Ovary (tissue), 9 donors: Measurements from ENCODE around the gene CPSF4. TPM values are rescaled to one million over a fixed set of nuclear protein-coding genes. Genes with fewer than 3 reads are reported as not detected.

Source experiments
- DNase-seq, 5 donors: peaks; one replicate each; pipeline ENCODE4 v3.0.0-alpha.2; 2019 to 2020
- H3K27ac ChIP-seq, 2 donors: fragments of 200-600 bp; one replicate each; pipeline versions ENCODE4 v1.5.1 to v1.8.0; 2019 to 2022
- H3K27me3 ChIP-seq: fragments of 200-600 bp; one replicate; pipeline ENCODE4 v1.8.0; 2022
- H3K36me3 ChIP-seq: fragments of 200-600 bp; sonication (generic); one replicate; pipeline ENCODE4 v1.5.1; 2019
- H3K4me1 ChIP-seq: one replicate; pipeline ENCODE4 v1.8.1; 2013; ENCODE audit warnings: mild to moderate bottlenecking, moderate library complexity; ENCODE audit not compliant: insufficient read depth
- H3K4me3 ChIP-seq: fragments of 200-600 bp; sonication (generic); one replicate; pipeline ENCODE4 v1.5.1; 2017
- H3K9me3 ChIP-seq, 2 donors: fragments of 200-600 bp in 1 of 2; sonication (generic) in 1 of 2; one replicate each; pipeline versions ENCODE4 v1.5.1 to v1.8.1; 2013 to 2019; ENCODE audit warnings: mild to moderate bottlenecking in 1 of 2, moderate library complexity in 1 of 2
- EP300 ChIP-seq: sonication (generic); formaldehyde crosslinking; IDR thresholded peaks from one replicate; pipeline ENCODE4 v1.6.1; 2017; ENCODE audit warnings: antibody characterized with exemption
- POLR2A ChIP-seq: fragments of 450-650 bp; IDR thresholded peaks from one replicate; pipeline ENCODE4 v1.6.1; 2017; ENCODE audit warnings: antibody characterized with exemption, mild to moderate bottlenecking, moderate library complexity
- WGBS, 3 donors: extraction: QIAGEN DNeasy Blood & Tissue Kit in 1 of 3; methylation state at CpG; one replicate each; pipeline versions ENCODE4 v1.1.5 to v1.1.7; 2013 to 2017; 5-methylcytosine and 5-hydroxymethylcytosine counted together
- intact Hi-C, 4 donors: fragments of 100-400 bp; cut with DNase I; formaldehyde crosslinking; loops; one replicate each; pipeline versions ENCODE4 v1.11.0 to v1.15.1; 2022 to 2023
- polyA plus RNA-seq, 2 donors: library from polyadenylated mRNA; stranded (reverse); fragments of 200-250 nt in 1 of 2; fragments of 350-450 nt in 1 of 2; fragmentation: Illumina TruSeq in 1 of 2; extraction: RNeasy Lipid Tissue Mini Kit (QIAGEN cat#74804) in 1 of 2; gene quantifications; one replicate each; pipeline ENCODE4 v1.2.3, GENCODE V29; 2013 to 2014
- total RNA-seq, 7 donors: library from RNA; depleted of rRNA in 2 of 7; stranded (reverse); fragments of >200 nt in 2 of 7; fragmentation: NEBNext Ultra II Directional in 3 of 7; extraction: Animal tissue kit (Norgen Biotek cat#: 25700) in 3 of 7; gene quantifications; one replicate each; pipeline versions ENCODE4 v1.1.0 to v1.2.4, GENCODE V29; 2016 to 2023
- TF ChIP-seq, protein P1 (sequence below), 3 donors: fragments of 450-650 bp in 2 of 3; fragments of 200-600 bp in 1 of 3; IDR thresholded peaks; one replicate each; pipeline versions ENCODE4 v1.5.1 to v1.8.0; 2016 to 2022; ENCODE audit warnings: antibody characterized with exemption in 3 of 3, mild to moderate bottlenecking in 1 of 3
- donor health status: DM: no; HTN: no; CAD: no; lungs with moderate emphysema.
- donor health status: DM: no; HTN: no; CAD: no.
- donor health status: Bipolar disorder and iron deficiency.
- donor health status: DM: yes; HTN: yes; CAD: no.
- donor health status: DM: no; HTN: no; CAD: no.
- donor health status: DM: yes; HTN: yes; CAD: no.

The CPSF4 gene
- total and polyA plus RNA-seq, 9 donors = 10.7 to 40.9 (median 32.9) TPM

DNA sequence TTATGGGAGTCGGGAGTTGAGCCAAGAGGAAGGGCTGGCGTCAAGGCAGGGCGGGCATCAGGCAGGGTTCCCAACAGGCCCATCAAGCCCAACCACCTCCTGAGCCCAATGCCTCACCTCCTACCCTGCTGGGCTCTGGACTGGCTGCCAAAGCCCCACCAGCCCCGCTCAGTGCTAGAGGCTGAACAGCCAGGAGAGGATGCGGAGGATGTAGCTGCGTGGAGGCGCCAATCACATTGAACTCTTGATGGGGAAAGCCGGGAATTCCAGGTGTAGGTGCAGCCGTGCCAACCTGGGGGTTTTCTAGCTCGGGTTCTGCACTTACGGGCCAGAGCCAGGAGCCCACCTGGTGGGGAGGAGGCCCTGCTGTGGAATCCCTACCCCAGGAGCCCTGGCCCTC, 14.4 kb downstream of the CPSF4 start:
- 77 to 81% (median 80%) methylated on average over 11 of the region's 11 CpGs for WGBS, 3 donors
- H3K36me3 ChIP-seq = no peaks in the 10 kb centered on the region
- H3K27me3 ChIP-seq = no peaks in the 10 kb centered on the region
- intact Hi-C loops = no loop called here
- H3K27ac ChIP-seq = no peak overlapping the region
- no peaks in the 10 kb centered on the region for H3K4me1 ChIP-seq
- no peak for DNase-seq
- TF ChIP-seq, protein P1, sequence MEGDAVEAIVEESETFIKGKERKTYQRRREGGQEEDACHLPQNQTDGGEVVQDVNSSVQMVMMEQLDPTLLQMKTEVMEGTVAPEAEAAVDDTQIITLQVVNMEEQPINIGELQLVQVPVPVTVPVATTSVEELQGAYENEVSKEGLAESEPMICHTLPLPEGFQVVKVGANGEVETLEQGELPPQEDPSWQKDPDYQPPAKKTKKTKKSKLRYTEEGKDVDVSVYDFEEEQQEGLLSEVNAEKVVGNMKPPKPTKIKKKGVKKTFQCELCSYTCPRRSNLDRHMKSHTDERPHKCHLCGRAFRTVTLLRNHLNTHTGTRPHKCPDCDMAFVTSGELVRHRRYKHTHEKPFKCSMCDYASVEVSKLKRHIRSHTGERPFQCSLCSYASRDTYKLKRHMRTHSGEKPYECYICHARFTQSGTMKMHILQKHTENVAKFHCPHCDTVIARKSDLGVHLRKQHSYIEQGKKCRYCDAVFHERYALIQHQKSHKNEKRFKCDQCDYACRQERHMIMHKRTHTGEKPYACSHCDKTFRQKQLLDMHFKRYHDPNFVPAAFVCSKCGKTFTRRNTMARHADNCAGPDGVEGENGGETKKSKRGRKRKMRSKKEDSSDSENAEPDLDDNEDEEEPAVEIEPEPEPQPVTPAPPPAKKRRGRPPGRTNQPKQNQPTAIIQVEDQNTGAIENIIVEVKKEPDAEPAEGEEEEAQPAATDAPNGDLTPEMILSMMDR (IDR thresholded peaks at IDR 0.05) = no peak
- TF ChIP-seq EP300 (no peak), POLR2A (no peak)
- H3K4me3 ChIP-seq = no peak overlapping the region
- no peaks in the 10 kb centered on the region for H3K9me3 ChIP-seq

DNA sequence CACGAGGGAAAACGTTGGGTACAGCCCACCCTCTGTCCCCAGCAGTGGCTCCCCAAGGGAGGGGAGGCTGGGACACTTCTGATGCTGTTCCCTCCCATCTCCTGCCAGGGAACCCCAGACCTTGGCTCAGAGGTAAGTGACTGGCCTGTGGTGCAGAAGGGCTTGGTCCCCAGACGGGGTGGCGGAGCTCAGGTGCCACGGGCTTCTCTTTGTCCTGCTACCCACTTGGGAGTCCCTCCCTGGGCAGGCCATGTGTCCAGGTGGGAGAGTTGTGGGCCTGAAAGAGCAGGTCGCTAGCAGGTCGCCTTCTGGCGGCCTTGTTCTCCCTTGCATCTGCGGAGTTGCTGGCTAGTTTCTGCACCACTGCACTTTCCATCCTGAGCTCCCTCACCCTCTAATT, 17.1 kb downstream of the CPSF4 start:
- TF ChIP-seq, protein P1 (IDR thresholded peaks at IDR 0.05) = no peak
- TF ChIP-seq EP300 (no peak), POLR2A (no peak)
- Histone ChIP-seq H3K27ac (no peak overlapping the region), H3K27me3 (no peaks in the 10 kb centered on the region), H3K4me1 (no peaks in the 10 kb centered on the region), H3K9me3 (no peaks in the 10 kb centered on the region), H3K4me3 (no peak overlapping the region), H3K36me3 (no peaks in the 10 kb centered on the region)
- WGBS, 3 donors = 68 to 80% (median 69%) methylated on average over 9 of the region's 9 CpGs
- intact Hi-C loops = no loop called here
- DNase-seq = no peak

DNA sequence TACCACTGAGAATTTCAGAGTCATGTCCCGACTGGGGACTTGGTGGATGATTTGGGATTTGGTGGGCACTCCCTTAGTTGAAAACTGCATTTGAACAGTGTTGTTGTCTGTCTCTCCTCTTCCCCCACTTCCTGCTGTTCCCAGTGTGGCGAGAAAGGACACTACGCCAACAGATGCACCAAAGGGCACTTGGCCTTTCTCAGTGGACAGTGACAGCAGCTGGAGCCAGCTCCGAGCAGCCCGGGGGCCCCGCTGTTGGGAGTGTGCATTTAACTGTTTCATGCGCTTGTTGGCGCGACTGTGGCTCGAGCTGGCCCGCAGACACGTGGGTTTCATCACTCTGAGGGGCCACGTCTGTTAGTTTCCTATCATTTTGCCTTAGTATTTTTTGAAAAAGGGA, 17.5 kb downstream of the CPSF4 start:
- intact Hi-C loops = no loop called here
- no peaks in the 10 kb centered on the region for H3K36me3 ChIP-seq

DNA sequence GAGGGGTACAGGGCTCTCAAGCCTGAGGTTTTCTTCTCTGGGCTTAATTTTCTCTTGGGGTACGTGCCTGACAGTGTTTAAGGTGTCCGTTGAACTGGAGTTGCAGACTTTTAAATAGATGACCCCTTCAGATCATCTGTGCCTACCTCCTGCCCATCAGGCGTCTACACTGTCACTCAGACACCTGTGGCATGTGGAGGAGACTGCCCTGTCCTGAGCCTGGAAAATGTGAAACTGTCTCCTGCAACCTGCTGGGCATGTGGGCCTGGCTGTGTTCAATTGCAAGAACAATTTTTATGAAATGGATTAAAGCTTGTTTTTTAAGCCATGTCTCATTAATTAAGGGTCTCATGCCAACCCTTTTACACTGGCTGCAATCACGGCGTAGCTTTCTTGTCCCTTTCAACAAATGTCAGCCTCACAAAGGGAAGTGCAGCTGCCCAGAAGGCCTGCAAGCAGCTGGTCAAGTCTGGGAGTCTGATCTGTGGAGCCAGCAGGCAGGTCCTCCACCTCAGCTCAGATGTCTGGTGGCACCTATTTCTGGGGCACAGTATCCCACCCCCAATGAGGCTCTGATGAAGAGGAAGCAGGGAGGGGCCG, 18.4 kb downstream of the CPSF4 start:
- DNase-seq = no peak
- no peak overlapping the region for H3K27ac ChIP-seq
- intact Hi-C loops = no loop called here
- H3K4me1 ChIP-seq = no peaks in the 10 kb centered on the region
- no peak for TF ChIP-seq POLR2A
- TF ChIP-seq, protein P1 (IDR thresholded peaks at IDR 0.05) = no peak
- no peak for TF ChIP-seq EP300
- H3K36me3 ChIP-seq = no peaks in the 10 kb centered on the region
- no peaks in the 10 kb centered on the region for H3K9me3 ChIP-seq
- H3K27me3 ChIP-seq = no peaks in the 10 kb centered on the region
- WGBS, 3 donors = 71 to 74% (median 73%) methylated on average over 5 to 6 of the region's 6 CpGs
- no peak overlapping the region for H3K4me3 ChIP-seq

More for the DNA sequence above, 17.5 kb downstream of the CPSF4 start:
- H3K4me3 ChIP-seq = no peak overlapping the region
- no peaks in the 10 kb centered on the region for H3K27me3 ChIP-seq
- H3K9me3 ChIP-seq = no peaks in the 10 kb centered on the region
- WGBS, 3 donors = 56 to 58% (median 58%) methylated on average over 13 of the region's 13 CpGs
- TF ChIP-seq POLR2A (no peak), EP300 (no peak)
- TF ChIP-seq, protein P1 (IDR thresholded peaks at IDR 0.05) = no peak
- H3K27ac ChIP-seq = no peak overlapping the region
- no peak for DNase-seq
- H3K4me1 ChIP-seq = no peaks in the 10 kb centered on the region
